ENCODE data around the gene GRIN2B. TPM values are rescaled to one million over a fixed set of nuclear protein-coding genes. Genes with fewer than 3 reads are reported as not detected.

GRIN2B gene
- total RNA-seq: not detected in 2 replicates

GRCh38 chr12:13981296-13981962 lies at the start of gene GRIN2B:
GRIN2B (minus strand) TSS chr12:13981602; CDS start chr12:13866208, 115,394 bp downstream.

All from myometrial cell (primary cell).